Tibial nerve (tissue), 4 donors: ENCODE measurements around the gene NIPAL4. TPM values are rescaled to one million over a fixed set of nuclear protein-coding genes. Genes with fewer than 3 reads are reported as not detected.

ENCODE experiments used
- DNase-seq, 2 donors: peaks; one replicate each; pipeline ENCODE4 v3.0.0-alpha.2; 2019; ENCODE audit warnings: low spot score in 2 of 2
- H3K27ac ChIP-seq, 4 donors: fragments of 200-600 bp; sonication (generic) in 3 of 4; one replicate each; pipeline ENCODE4 v1.5.1; 2017 to 2019; ENCODE audit warnings: mild to moderate bottlenecking in 1 of 4
- H3K27me3 ChIP-seq, 2 donors: fragments of 200-600 bp; sonication (generic) in 1 of 2; one replicate each; pipeline versions ENCODE4 v1.5.1 to v1.6.0; 2017 to 2019
- H3K36me3 ChIP-seq, 3 donors: fragments of 200-600 bp; sonication (generic); one replicate each; pipeline ENCODE4 v1.5.1; 2018 to 2019
- H3K4me1 ChIP-seq, 4 donors: fragments of 200-600 bp; sonication (generic) in 3 of 4; one replicate each; pipeline ENCODE4 v1.5.1; 2017 to 2019
- H3K4me3 ChIP-seq, 4 donors: fragments of 200-600 bp; sonication (generic) in 3 of 4; one replicate each; pipeline ENCODE4 v1.5.1; 2017 to 2019; ENCODE audit warnings: mild to moderate bottlenecking in 1 of 4, moderate library complexity in 1 of 4
- H3K9me3 ChIP-seq, 4 donors: fragments of 200-600 bp; sonication (generic) in 3 of 4; one replicate each; pipeline ENCODE4 v1.5.1; 2017 to 2019
- CTCF ChIP-seq, 5 experiments: fragments of 200-600 bp in 3 of 5; fragments of 450-650 bp in 2 of 5; sonication (generic) in 3 of 5; IDR thresholded peaks; one replicate each; pipeline ENCODE4 v1.5.1; 2016 to 2019; ENCODE audit warnings: antibody characterized with exemption in 5 of 5, mild to moderate bottlenecking in 3 of 5, moderate library complexity in 2 of 5
- EP300 ChIP-seq, 2 donors: sonication (generic); formaldehyde crosslinking; IDR thresholded peaks; one replicate each; pipeline ENCODE4 v1.6.1; 2017; ENCODE audit warnings: antibody characterized with exemption in 2 of 2, mild to moderate bottlenecking in 1 of 2
- POLR2A ChIP-seq, 2 donors: fragments of 450-650 bp; IDR thresholded peaks; one replicate each; pipeline ENCODE4 v1.6.1; 2017; ENCODE audit warnings: antibody characterized with exemption in 2 of 2, mild to moderate bottlenecking in 2 of 2, moderate library complexity in 2 of 2
- WGBS, 2 donors: methylation state at CpG; one replicate each; pipeline ENCODE4 v1.1.5; 2018; 5-methylcytosine and 5-hydroxymethylcytosine counted together
- total RNA-seq, 4 donors: library from RNA; depleted of rRNA; stranded (reverse); fragments of >200 nt; gene quantifications; one replicate each; pipeline ENCODE4 v1.1.0, GENCODE V29; 2016

Gene NIPAL4
- total RNA-seq, 4 donors from 2014 or later, result 0.84 to 5.7 (median 2.4) TPM; not detected in 1

GRCh38 chr5:157449011-157449723 is 10.8 kb upstream of the NIPAL4 start:
- Histone ChIP-seq H3K27me3 (no peaks in the 10 kb centered on the region), H3K4me1 (peaks cover 0 to 12% (median 0%) of the 10 kb centered on the region in 4 donors), H3K36me3 (no peaks in the 10 kb centered on the region), H3K4me3 (no peak overlapping the region), H3K27ac (peak overlapping the region in 1 of 4 donors; percentile 29), H3K9me3 (no peaks in the 10 kb centered on the region)
- TF ChIP-seq EP300 (IDR thresholded peaks at IDR 0.05), result peak in 1 of 2 donors; percentile 50
- no peak for TF ChIP-seq CTCF (IDR thresholded peaks at IDR 0.05)
- TF ChIP-seq POLR2A (IDR thresholded peaks at IDR 0.05), result no peak
- peak; percentile 30 to 59 for DNase-seq
- WGBS, 2 donors, result 48 to 56% methylated on average over 6 of the region's 6 CpGs

GRCh38 chr5:157450024-157450423 is 10.0 kb upstream of the NIPAL4 start:
- Histone ChIP-seq H3K9me3 (no peaks in the 10 kb centered on the region), H3K27ac (no peak overlapping the region), H3K4me1 (peaks cover 0 to 12% (median 0%) of the 10 kb centered on the region in 4 donors), H3K27me3 (no peaks in the 10 kb centered on the region), H3K4me3 (no peak overlapping the region), H3K36me3 (no peaks in the 10 kb centered on the region)
- DNase-seq, result no peak
- TF ChIP-seq POLR2A (IDR thresholded peaks at IDR 0.05) (no peak), EP300 (IDR thresholded peaks at IDR 0.05) (no peak), CTCF (IDR thresholded peaks at IDR 0.05) (no peak)
- WGBS, 2 donors, result 92 to 97% methylated on average over 3 of the region's 3 CpGs

GRCh38 chr5:157451806-157452205 is 8.2 kb upstream of the NIPAL4 start:
- Histone ChIP-seq H3K27me3 (no peaks in the 10 kb centered on the region), H3K36me3 (no peaks in the 10 kb centered on the region), H3K4me1 (peaks cover 0 to 12% (median 0%) of the 10 kb centered on the region in 4 donors), H3K27ac (no peak overlapping the region), H3K9me3 (no peaks in the 10 kb centered on the region), H3K4me3 (no peak overlapping the region)
- no peak for DNase-seq
- TF ChIP-seq CTCF (IDR thresholded peaks at IDR 0.05) (no peak), POLR2A (IDR thresholded peaks at IDR 0.05) (no peak), EP300 (IDR thresholded peaks at IDR 0.05) (no peak)
- 79 to 81% methylated on average over 3 of the region's 3 CpGs for WGBS, 2 donors

- TF ChIP-seq POLR2A (IDR thresholded peaks at IDR 0.05), result no peak
- H3K27me3 ChIP-seq, result no peaks in the 10 kb centered on the region
- H3K4me1 ChIP-seq, result peaks cover 0 to 6% (median 0%) of the 10 kb centered on the region in 4 donors
- H3K4me3 ChIP-seq, result no peak overlapping the region
- H3K9me3 ChIP-seq, result no peaks in the 10 kb centered on the region
- H3K36me3 ChIP-seq, result no peaks in the 10 kb centered on the region
- H3K27ac ChIP-seq, result no peak overlapping the region
- WGBS, 2 donors, result 91 to 96% methylated on average over 7 of the region's 7 CpGs
- DNase-seq, result no peak
Observed at GRCh38 chr5:157454273-157454672, 5.7 kb upstream of the NIPAL4 start.

- WGBS, 2 donors, result 49 to 88% methylated on average over 7 of the region's 7 CpGs
- no peak overlapping the region for H3K4me3 ChIP-seq
- no peak for TF ChIP-seq POLR2A (IDR thresholded peaks at IDR 0.05)
- no peak for TF ChIP-seq EP300 (IDR thresholded peaks at IDR 0.05)
- TF ChIP-seq CTCF (IDR thresholded peaks at IDR 0.05), result no peak
Observed at GRCh38 chr5:157455057-157455456, 5.0 kb upstream of the NIPAL4 start.

More at GRCh38 chr5:157455057-157455456, 5.0 kb upstream of the NIPAL4 start:
- no peak for DNase-seq
- Histone ChIP-seq H3K27me3 (peaks cover 0 to 3% of the 10 kb centered on the region in 2 donors), H3K36me3 (no peaks in the 10 kb centered on the region), H3K27ac (no peak overlapping the region), H3K4me1 (peaks cover 0 to 7% (median 4%) of the 10 kb centered on the region in 4 donors), H3K9me3 (no peaks in the 10 kb centered on the region)
